A549 (cell line): Measurements from ENCODE around the gene ELN. TPM values are rescaled to one million over a fixed set of nuclear protein-coding genes. Genes with fewer than 3 reads are reported as not detected.

Source experiments
- ATAC-seq, 2 experiments: fragments of 200-7000 bp in 1 of 2; fragments of >200 bp in 1 of 2; cut with Nextera tagmentation in 1 of 2; cut with Tn5 transposase in 1 of 2; 3 replicates each; pipeline versions ENCODE4 v1.8.0 to v1.9.1; 2018 to 2020; ENCODE audit warnings: mild to moderate bottlenecking in 1 of 2, moderate library complexity in 1 of 2
- CTCF ChIA-PET: fragments of 300-600 bp; sonication (Branson Sonifier 250); formaldehyde crosslinking; extraction: SDS; loops from one replicate; lab custom pipeline; 2021; ENCODE audit warnings: antibody characterized with exemption, inconsistent platforms; lab: Yijun Ruan, JAX
- POLR2A ChIA-PET: fragments of 350-600 bp; formaldehyde crosslinking; extraction: SDS; loops from one replicate; lab custom pipeline; 2021; ENCODE audit warnings: antibody characterized with exemption, inconsistent platforms; lab: Yijun Ruan, JAX
- DNase-seq, 2 experiments: peaks; one replicate each; pipeline versions ENCODE4 v3.0.0 to v3.0.0-alpha.2; 2011 to 2016; ENCODE audit warnings: low read depth in 1 of 2, low spot score in 1 of 2
- FAIRE-seq: peaks from 2 replicates; lab custom pipeline; 2011; peaks lifted over from hg19 to GRCh38; lab: Jason Lieb, UNC
- H3K27ac ChIP-seq, 2 experiments: fragments of >200 bp; sonication (Bioruptor Twin); formaldehyde crosslinking; 3 replicates each; pipeline ENCODE4 v1.5.1; 2016 to 2017
- H3K4me1 ChIP-seq: fragments of >200 bp; sonication (Bioruptor Twin); formaldehyde crosslinking; 3 replicates; pipeline ENCODE4 v1.6.1; 2016
- H3K4me2 ChIP-seq: fragments of >200 bp; sonication (Bioruptor Twin); formaldehyde crosslinking; 3 replicates; pipeline ENCODE4 v1.6.1; 2016
- H3K4me3 ChIP-seq: fragments of >200 bp; sonication (Bioruptor Twin); formaldehyde crosslinking; 3 replicates; pipeline ENCODE4 v1.5.1; 2016
- H3K9me3 ChIP-seq: fragments of >200 bp; sonication (Bioruptor Twin); formaldehyde crosslinking; 3 replicates; pipeline ENCODE4 v1.6.1; 2016
- CEBPB ChIP-seq, 2 experiments: fragments of >200 bp in 1 of 2; sonication (Bioruptor Twin) in 1 of 2; formaldehyde crosslinking in 1 of 2; IDR thresholded peaks; 2 replicates each; pipeline ENCODE4 v1.6.1; 2012 to 2016
- CHD2 ChIP-seq: fragments of 150-350 bp; IDR thresholded peaks from 2 replicates; pipeline ENCODE4 v1.6.1; 2014; ENCODE audit warnings: low read length; ENCODE audit not compliant: partially characterized antibody
- E2F6 ChIP-seq: IDR thresholded peaks from 2 replicates; pipeline ENCODE4 v1.6.1; 2012; ENCODE audit warnings: low read depth, borderline replicate concordance
- FOSL2 ChIP-seq, 2 experiments: fragments of 450-650 bp in 1 of 2; fragments of >200 bp in 1 of 2; sonication (Bioruptor Twin) in 1 of 2; formaldehyde crosslinking; IDR thresholded peaks; 2 replicates each; pipeline versions ENCODE4 v1.5.0 to v1.6.1; 2016 to 2020; ENCODE audit warnings: mild to moderate bottlenecking in 1 of 2, moderate library complexity in 1 of 2
- FOXS1 ChIP-seq: fragments of 250-450 bp; sonication (Bioruptor Pico); IDR thresholded peaks from 2 replicates; pipeline ENCODE4 v1.5.0; 2020; ENCODE audit warnings: mild to moderate bottlenecking, moderate library complexity
- GATA3 ChIP-seq: IDR thresholded peaks from 2 replicates; pipeline ENCODE4 v1.6.1; 2012; ENCODE audit warnings: borderline replicate concordance
- HES2 ChIP-seq: fragments of >200 bp; sonication (Bioruptor Twin); formaldehyde crosslinking; IDR thresholded peaks from 2 replicates; pipeline ENCODE4 v1.6.1; 2016
- KDM5A ChIP-seq: fragments of 200-600 bp; sonication (generic); IDR thresholded peaks from 2 replicates; pipeline ENCODE4 v1.6.1; 2016; ENCODE audit warnings: antibody characterized with exemption, mild to moderate bottlenecking
- MAFK ChIP-seq: fragments of 450-650 bp; IDR thresholded peaks from 2 replicates; pipeline ENCODE4 v1.6.1; 2014; ENCODE audit not compliant: partially characterized antibody
- MAX ChIP-seq: IDR thresholded peaks from 2 replicates; pipeline ENCODE4 v1.6.1; 2012
- POLR2A ChIP-seq: IDR thresholded peaks from 2 replicates; pipeline ENCODE4 v1.6.1; 2012; ENCODE audit warnings: mild to moderate bottlenecking, low read length
- REST ChIP-seq: fragments of 200-600 bp; sonication (generic); IDR thresholded peaks from 2 replicates; pipeline ENCODE4 v1.6.1; 2016; ENCODE audit warnings: antibody characterized with exemption, mild to moderate bottlenecking, moderate library complexity
- SMC3 ChIP-seq: fragments of >200 bp; sonication (Bioruptor Twin); formaldehyde crosslinking; IDR thresholded peaks from 3 replicates; pipeline ENCODE4 v1.6.1; 2018; ENCODE audit warnings: inconsistent platforms
- ZFP36 ChIP-seq: fragments of 450-650 bp; IDR thresholded peaks from 2 replicates; pipeline ENCODE4 v1.6.1; 2014; ENCODE audit warnings: borderline replicate concordance; ENCODE audit not compliant: partially characterized antibody
- WGBS: methylation state at CpG from one replicate; pipeline ENCODE4 v1.1.6; 2017; ENCODE audit errors: missing lambda C conversion rate; 5-methylcytosine and 5-hydroxymethylcytosine counted together
- polyA plus RNA-seq, 4 experiments: library from polyadenylated mRNA; depleted of rRNA in 3 of 4; stranded (reverse); fragments of >200 nt; fragmentation: RNase III in 1 of 4; extraction: RNeasy Plus Mini Kit Qiagen cat#74134 plus additional on column Dnase treatment in 1 of 4; gene quantifications; 2 replicates in 3 of 4; 3 replicates in 1 of 4; pipeline ENCODE4 v1.2.3, GENCODE V29; 2011 to 2017

The ELN gene
- polyA plus RNA-seq, 2 of the 4 experiments (the other 2 are of a cell fraction) = 0.09 to 0.16 TPM

GRCh38 chr7:74019149-74019548 is 8.8 kb upstream of the ELN start:
- H3K9me3 ChIP-seq = no peaks in the 10 kb centered on the region
- H3K27ac ChIP-seq = no peak overlapping the region; a peak in 1 of 6 replicates
- TF ChIP-seq MAFK (no peak), ZFP36 (peak; percentile 94)
- DNase-seq (no peak), ATAC-seq (no peak), FAIRE-seq (no peak)
- POLR2A ChIA-PET = no interaction called here
- no peak overlapping the region for H3K4me2 ChIP-seq
- CTCF ChIA-PET = interaction anchor here (0.7 to 2.0 kb wide), 3 partner anchors 35 to 164 kb away, joined by 3 to 5 read pairs (median 4); no protein-coding TSS in a partner anchor
- peaks cover 20% of the 10 kb centered on the region for H3K4me1 ChIP-seq
- WGBS = 72% methylated on average over 5 of the region's 5 CpGs
- H3K4me3 ChIP-seq = no peak overlapping the region

GRCh38 chr7:74020390-74020789 is 7.6 kb upstream of the ELN start:
- H3K27ac ChIP-seq = no peak overlapping the region; a peak in 1 of 6 replicates
- no peak overlapping the region for H3K4me2 ChIP-seq
- no peaks in the 10 kb centered on the region for H3K9me3 ChIP-seq
- POLR2A ChIA-PET = no interaction called here
- H3K4me1 ChIP-seq = peaks cover 32% of the 10 kb centered on the region
- no peak for TF ChIP-seq E2F6
- no peak for TF ChIP-seq HES2
- TF ChIP-seq GATA3 = no peak
- TF ChIP-seq MAX = no peak
- no peak for TF ChIP-seq FOSL2 (IDR thresholded peaks at IDR 0.05)
- no peak for TF ChIP-seq FOSL2 (CRISPR knock-in tag; IDR thresholded peaks at IDR 0.05)
- TF ChIP-seq REST = no peak
- no peak for TF ChIP-seq CHD2
- no peak for TF ChIP-seq POLR2A
- no peak for TF ChIP-seq FOXS1 (CRISPR knock-in tag)
- no peak for TF ChIP-seq SMC3
- TF ChIP-seq KDM5A = no peak
- 71% methylated on average over 9 of the region's 9 CpGs for WGBS
- no peak for ATAC-seq
- no peak for DNase-seq
- no peak for FAIRE-seq
- H3K4me3 ChIP-seq = no peak overlapping the region
- CTCF ChIA-PET = interaction anchor here (2.0 kb wide), 1 partner anchor 155 kb away, joined by 5 read pairs; no protein-coding TSS in a partner anchor

- ChIA-PET POLR2A (no interaction called here), CTCF (interaction anchor here (0.6 to 1.8 kb wide), 6 partner anchors 16 to 414 kb away, joined by 3 to 11 read pairs (median 4); no protein-coding TSS in a partner anchor)
- no peak overlapping the region for H3K4me3 ChIP-seq
- H3K27ac ChIP-seq = peak overlapping the region; percentile 17 to 62; a peak in 2 of 6 replicates
- WGBS = 96% methylated on average over 26 of the region's 26 CpGs
- FAIRE-seq (no peak), DNase-seq (no peak), ATAC-seq (no peak)
- H3K4me1 ChIP-seq = peaks cover 32% of the 10 kb centered on the region
- TF ChIP-seq ZFP36 (peak; percentile 76), CEBPB (IDR thresholded peaks at IDR 0.05) (no peak)
- no peaks in the 10 kb centered on the region for H3K9me3 ChIP-seq
- H3K4me2 ChIP-seq = no peak overlapping the region; the same call in 2 of the 3 replicates
Measured at GRCh38 chr7:74021546-74022320, 6.2 kb upstream of the ELN start.
